Sigmoid colon (tissue), 4 donors: ENCODE data around the gene CITED1.

Experiments used
- EP300 ChIP-seq, 4 donors: sonication (generic); formaldehyde crosslinking; IDR thresholded peaks; one replicate each; pipeline ENCODE4 v1.6.1; 2017; ENCODE audit warnings: antibody characterized with exemption in 4 of 4
- POLR2A ChIP-seq, 2 donors: fragments of 450-650 bp; IDR thresholded peaks; one replicate each; pipeline ENCODE4 v1.6.1; 2016; ENCODE audit warnings: antibody characterized with exemption in 2 of 2, mild to moderate bottlenecking in 2 of 2, moderate library complexity in 2 of 2
- TF ChIP-seq, protein P1 (sequence below), 4 experiments: fragments of 450-650 bp in 3 of 4; fragments of 200-600 bp in 1 of 4; IDR thresholded peaks; one replicate each; pipeline ENCODE4 v1.5.1; 2016 to 2019; ENCODE audit warnings: antibody characterized with exemption in 4 of 4, mild to moderate bottlenecking in 3 of 4, moderate library complexity in 2 of 4

GRCh38 chrX:72309297-72310071 is 3.8 kb upstream of the CITED1 start:
- TF ChIP-seq, protein P1, sequence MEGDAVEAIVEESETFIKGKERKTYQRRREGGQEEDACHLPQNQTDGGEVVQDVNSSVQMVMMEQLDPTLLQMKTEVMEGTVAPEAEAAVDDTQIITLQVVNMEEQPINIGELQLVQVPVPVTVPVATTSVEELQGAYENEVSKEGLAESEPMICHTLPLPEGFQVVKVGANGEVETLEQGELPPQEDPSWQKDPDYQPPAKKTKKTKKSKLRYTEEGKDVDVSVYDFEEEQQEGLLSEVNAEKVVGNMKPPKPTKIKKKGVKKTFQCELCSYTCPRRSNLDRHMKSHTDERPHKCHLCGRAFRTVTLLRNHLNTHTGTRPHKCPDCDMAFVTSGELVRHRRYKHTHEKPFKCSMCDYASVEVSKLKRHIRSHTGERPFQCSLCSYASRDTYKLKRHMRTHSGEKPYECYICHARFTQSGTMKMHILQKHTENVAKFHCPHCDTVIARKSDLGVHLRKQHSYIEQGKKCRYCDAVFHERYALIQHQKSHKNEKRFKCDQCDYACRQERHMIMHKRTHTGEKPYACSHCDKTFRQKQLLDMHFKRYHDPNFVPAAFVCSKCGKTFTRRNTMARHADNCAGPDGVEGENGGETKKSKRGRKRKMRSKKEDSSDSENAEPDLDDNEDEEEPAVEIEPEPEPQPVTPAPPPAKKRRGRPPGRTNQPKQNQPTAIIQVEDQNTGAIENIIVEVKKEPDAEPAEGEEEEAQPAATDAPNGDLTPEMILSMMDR (IDR thresholded peaks at IDR 0.05): no peak
- TF ChIP-seq POLR2A (IDR thresholded peaks at IDR 0.05) (no peak), EP300 (IDR thresholded peaks at IDR 0.05) (no peak)
